SK-N-MC (cell line): ENCODE results near the gene HAND2.

ENCODE experiments used
- EZH2 ChIP-seq: fragments of 200-600 bp; sonication (generic); IDR thresholded peaks from one replicate; pipeline ENCODE4 v1.6.1; 2017; ENCODE audit warnings: antibody characterized with exemption
- POLR2AphosphoS5 ChIP-seq: IDR thresholded peaks from 2 replicates; pipeline ENCODE4 v1.6.1; 2012; ENCODE audit warnings: mild to moderate bottlenecking, low read depth, low read length, borderline replicate concordance

DNA sequence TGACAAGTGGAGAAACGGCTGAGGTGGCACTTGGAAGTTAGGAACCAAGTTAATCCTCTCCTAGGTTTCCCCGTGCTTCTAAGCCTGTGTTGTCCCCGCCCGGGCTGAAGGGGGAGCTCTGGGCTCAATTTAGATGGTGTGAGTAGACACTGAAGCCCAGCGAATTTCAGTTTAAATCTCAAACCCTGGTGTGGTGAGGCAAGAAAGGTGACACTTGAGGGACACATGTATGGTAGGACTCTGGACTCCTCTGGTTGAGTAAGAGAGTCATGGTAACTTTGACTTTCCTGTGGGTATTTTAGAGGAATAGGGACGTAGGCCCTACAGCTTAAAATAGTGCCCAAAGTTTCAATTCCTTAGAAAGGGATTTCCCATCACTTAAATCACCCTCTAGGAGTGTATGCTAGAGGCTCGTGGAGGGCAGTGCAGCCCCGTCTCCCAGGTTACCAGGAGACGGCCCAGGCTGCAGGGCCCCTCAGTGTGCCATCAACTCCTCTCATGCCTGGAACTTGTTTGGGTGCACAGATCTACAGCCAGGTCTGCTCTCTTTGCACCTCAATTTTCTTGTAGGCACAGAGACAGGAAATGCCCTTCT is 24.0 kb downstream of the HAND2 start:
- no peak for TF ChIP-seq POLR2AphosphoS5
- no peak for TF ChIP-seq EZH2
